Neural cell (in vitro differentiated cells): ENCODE data around the gene TMC1. TPM values are rescaled to one million over a fixed set of nuclear protein-coding genes. Genes with fewer than 3 reads are reported as not detected.

Experiments
- H2AFZ ChIP-seq: fragments of 200-600, 300-800 bp; sonication (generic), shearing (Covaris generic); 2 replicates; pipeline ENCODE4 v1.6.0; 2014; ENCODE audit warnings: low read depth, mild to moderate bottlenecking, antibody characterized with exemption, low read length, moderate library complexity
- H3F3A ChIP-seq: fragments of 200-600 bp; shearing (Covaris generic); 2 replicates; pipeline ENCODE4 v1.6.1; 2016; ENCODE audit warnings: mild to moderate bottlenecking, moderate library complexity, mixed read lengths, antibody characterized with exemption, low read length; ENCODE audit not compliant: insufficient read depth, poor library complexity, severe bottlenecking
- H3K27ac ChIP-seq: fragments of 200-600, 300-800 bp; sonication (generic), shearing (Covaris generic); 2 replicates; pipeline ENCODE4 v1.5.1; 2014; ENCODE audit warnings: mild to moderate bottlenecking, low read length, moderate library complexity
- H3K27me3 ChIP-seq: fragments of 300-800, 200-600 bp; sonication (generic), shearing (Covaris generic); 2 replicates; pipeline ENCODE4 v1.6.0; 2014; ENCODE audit warnings: mild to moderate bottlenecking, low read depth, low read length, moderate library complexity; ENCODE audit not compliant: insufficient read depth
- H3K36me3 ChIP-seq: fragments of 300-800, 200-600 bp; sonication (generic), shearing (Covaris generic); 2 replicates; pipeline ENCODE4 v1.5.1; 2014; ENCODE audit warnings: mild to moderate bottlenecking, antibody characterized with exemption, low read length, moderate library complexity; ENCODE audit not compliant: insufficient read depth
- H3K4me2 ChIP-seq: fragments of 300-800, 200-600 bp; sonication (generic), shearing (Covaris generic); 2 replicates; pipeline ENCODE4 v1.6.0; 2014; ENCODE audit warnings: mild to moderate bottlenecking, low read length
- H3K4me3 ChIP-seq: fragments of 300-800, 200-600 bp; sonication (generic), shearing (Covaris generic); 2 replicates; pipeline ENCODE4 v1.5.1; 2014; ENCODE audit warnings: mild to moderate bottlenecking, low read length, moderate library complexity
- H3K79me2 ChIP-seq: fragments of 200-600 bp; shearing (Covaris generic); replicated peaks from 2 replicates; pipeline ENCODE4 v1.6.0; 2014; ENCODE audit warnings: mild to moderate bottlenecking, low read length, moderate library complexity; ENCODE audit not compliant: insufficient read depth
- H3K9ac ChIP-seq: fragments of 300-800, 200-600 bp; sonication (generic), shearing (Covaris generic); 2 replicates; pipeline ENCODE4 v1.6.1; 2016; ENCODE audit warnings: mild to moderate bottlenecking, low read length, mixed read lengths
- H3K9me2 ChIP-seq: fragments of 200-600 bp; shearing (Covaris generic); 2 replicates; pipeline ENCODE4 v1.6.1; 2016; ENCODE audit warnings: mild to moderate bottlenecking, low read length, mixed read lengths; ENCODE audit not compliant: insufficient read depth
- H3K9me3 ChIP-seq: fragments of 200-600, 300-800 bp; sonication (generic), shearing (Covaris generic); 2 replicates; pipeline ENCODE4 v1.6.1; 2016; ENCODE audit warnings: mild to moderate bottlenecking, mixed run types, low read length, moderate library complexity, mixed read lengths
- H4K20me1 ChIP-seq: fragments of 200-600 bp; shearing (Covaris generic); 2 replicates; pipeline ENCODE4 v1.6.1; 2016; ENCODE audit warnings: mild to moderate bottlenecking, mixed run types; ENCODE audit not compliant: insufficient read depth
- CTCF ChIP-seq: fragments of 450-650 bp; IDR thresholded peaks from 2 replicates; pipeline ENCODE4 v1.5.1; 2014; ENCODE audit warnings: antibody characterized with exemption, mild to moderate bottlenecking, moderate library complexity; ENCODE audit not compliant: poor library complexity, severe bottlenecking
- EP300 ChIP-seq: fragments of 450-650 bp; conservative IDR thresholded peaks from 2 replicates; pipeline ENCODE4 v1.6.1; 2014; ENCODE audit warnings: antibody characterized with exemption, mild to moderate bottlenecking, moderate library complexity; ENCODE audit not compliant: poor library complexity, severe bottlenecking
- EZH2 ChIP-seq: fragments of 200-600, 300-800 bp; shearing (Covaris generic), sonication (generic); IDR thresholded peaks from 2 replicates; pipeline ENCODE4 v1.6.1; 2014; ENCODE audit warnings: antibody characterized with exemption, low read length, borderline replicate concordance, mild to moderate bottlenecking; ENCODE audit not compliant: insufficient read depth, poor library complexity, severe bottlenecking
- MXI1 ChIP-seq: fragments of 450-650 bp; conservative IDR thresholded peaks from 2 replicates; pipeline ENCODE4 v1.6.1; 2014; ENCODE audit warnings: antibody characterized with exemption, mild to moderate bottlenecking; ENCODE audit not compliant: poor library complexity, severe bottlenecking
- POLR2AphosphoS5 ChIP-seq: IDR thresholded peaks from 2 replicates; pipeline ENCODE4 v1.6.1; 2012
- RAD21 ChIP-seq: fragments of 450-650 bp; conservative IDR thresholded peaks from 2 replicates; pipeline ENCODE4 v1.6.1; 2014; ENCODE audit warnings: antibody characterized with exemption, mild to moderate bottlenecking, moderate library complexity
- SMC3 ChIP-seq: fragments of 450-650 bp; conservative IDR thresholded peaks from 2 replicates; pipeline ENCODE4 v1.6.1; 2014; ENCODE audit warnings: antibody characterized with exemption, mild to moderate bottlenecking, moderate library complexity; ENCODE audit not compliant: poor library complexity
- TAF1 ChIP-seq: IDR thresholded peaks from 2 replicates; pipeline ENCODE4 v1.6.1; 2012; ENCODE audit warnings: low read depth
- polyA plus RNA-seq: library from polyadenylated mRNA; depleted of rRNA; stranded (reverse); fragments of >200 nt; gene quantifications from 2 replicates; pipeline ENCODE4 v1.2.3, GENCODE V29; 2014
- TF ChIP-seq, protein P1 (sequence below): IDR thresholded peaks from 2 replicates; pipeline ENCODE4 v1.6.1; 2012; ENCODE audit warnings: borderline replicate concordance

TMC1 gene
- polyA plus RNA-seq, 1 donor from 2014 or later = not detected

DNA sequence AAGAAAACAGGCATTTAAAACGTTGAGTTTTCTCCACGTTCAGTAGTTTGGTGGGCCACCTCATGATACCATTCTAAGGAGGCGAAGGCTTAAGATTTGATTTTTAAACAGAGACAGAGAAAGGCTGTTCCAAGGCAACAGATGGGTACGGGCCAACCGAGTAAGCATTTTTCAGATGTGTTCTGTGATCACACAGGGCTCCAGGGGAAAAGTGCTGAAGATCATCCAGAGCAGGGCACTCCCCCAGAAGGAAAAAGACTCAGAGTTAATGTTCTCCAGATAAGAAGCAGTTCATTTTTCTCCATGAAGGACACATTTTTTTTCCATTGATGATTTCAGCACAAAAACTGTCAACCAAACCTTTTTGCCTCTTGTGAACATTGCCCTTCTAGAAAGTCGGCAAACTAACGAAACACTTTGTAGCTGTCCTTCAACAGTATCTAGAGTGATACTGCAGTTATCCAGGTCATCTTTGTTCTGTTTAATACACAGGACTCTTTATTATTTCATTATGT is 292.7 kb downstream of the TMC1 start:
- no peak overlapping the region for H3K27ac ChIP-seq
- H3K4me2 ChIP-seq = no peak overlapping the region
- H3K79me2 ChIP-seq = no peaks in the 10 kb centered on the region
- no peaks in the 10 kb centered on the region for H3K27me3 ChIP-seq
- H3F3A ChIP-seq = no peaks in the 10 kb centered on the region
- no peaks in the 10 kb centered on the region for H4K20me1 ChIP-seq
- no peaks in the 10 kb centered on the region for H3K9me2 ChIP-seq
- no peak overlapping the region for H3K9ac ChIP-seq
- no peak overlapping the region for H2AFZ ChIP-seq
- H3K9me3 ChIP-seq = no peaks in the 10 kb centered on the region
- H3K36me3 ChIP-seq = no peaks in the 10 kb centered on the region
- no peak overlapping the region for H3K4me3 ChIP-seq
- TF ChIP-seq MXI1 = no peak
- TF ChIP-seq TAF1 = no peak
- TF ChIP-seq EZH2 = no peak
- no peak for TF ChIP-seq POLR2AphosphoS5
- no peak for TF ChIP-seq RAD21
- TF ChIP-seq EP300 = no peak
- TF ChIP-seq, protein P1, sequence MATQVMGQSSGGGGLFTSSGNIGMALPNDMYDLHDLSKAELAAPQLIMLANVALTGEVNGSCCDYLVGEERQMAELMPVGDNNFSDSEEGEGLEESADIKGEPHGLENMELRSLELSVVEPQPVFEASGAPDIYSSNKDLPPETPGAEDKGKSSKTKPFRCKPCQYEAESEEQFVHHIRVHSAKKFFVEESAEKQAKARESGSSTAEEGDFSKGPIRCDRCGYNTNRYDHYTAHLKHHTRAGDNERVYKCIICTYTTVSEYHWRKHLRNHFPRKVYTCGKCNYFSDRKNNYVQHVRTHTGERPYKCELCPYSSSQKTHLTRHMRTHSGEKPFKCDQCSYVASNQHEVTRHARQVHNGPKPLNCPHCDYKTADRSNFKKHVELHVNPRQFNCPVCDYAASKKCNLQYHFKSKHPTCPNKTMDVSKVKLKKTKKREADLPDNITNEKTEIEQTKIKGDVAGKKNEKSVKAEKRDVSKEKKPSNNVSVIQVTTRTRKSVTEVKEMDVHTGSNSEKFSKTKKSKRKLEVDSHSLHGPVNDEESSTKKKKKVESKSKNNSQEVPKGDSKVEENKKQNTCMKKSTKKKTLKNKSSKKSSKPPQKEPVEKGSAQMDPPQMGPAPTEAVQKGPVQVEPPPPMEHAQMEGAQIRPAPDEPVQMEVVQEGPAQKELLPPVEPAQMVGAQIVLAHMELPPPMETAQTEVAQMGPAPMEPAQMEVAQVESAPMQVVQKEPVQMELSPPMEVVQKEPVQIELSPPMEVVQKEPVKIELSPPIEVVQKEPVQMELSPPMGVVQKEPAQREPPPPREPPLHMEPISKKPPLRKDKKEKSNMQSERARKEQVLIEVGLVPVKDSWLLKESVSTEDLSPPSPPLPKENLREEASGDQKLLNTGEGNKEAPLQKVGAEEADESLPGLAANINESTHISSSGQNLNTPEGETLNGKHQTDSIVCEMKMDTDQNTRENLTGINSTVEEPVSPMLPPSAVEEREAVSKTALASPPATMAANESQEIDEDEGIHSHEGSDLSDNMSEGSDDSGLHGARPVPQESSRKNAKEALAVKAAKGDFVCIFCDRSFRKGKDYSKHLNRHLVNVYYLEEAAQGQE = no peak
- no peak for TF ChIP-seq CTCF
- no peak for TF ChIP-seq SMC3

GRCh38 chr9:72816666-72817065 is 295.3 kb downstream of the TMC1 start:
- Histone ChIP-seq H3K9me3 (no peaks in the 10 kb centered on the region), H3K79me2 (no peaks in the 10 kb centered on the region), H3K27ac (no peak overlapping the region), H3K36me3 (no peaks in the 10 kb centered on the region), H4K20me1 (no peaks in the 10 kb centered on the region), H2AFZ (no peak overlapping the region), H3K27me3 (no peaks in the 10 kb centered on the region), H3K9me2 (no peaks in the 10 kb centered on the region), H3K9ac (no peak overlapping the region), H3F3A (no peaks in the 10 kb centered on the region), H3K4me2 (no peak overlapping the region), H3K4me3 (no peak overlapping the region)
- no peak for TF ChIP-seq CTCF
- TF ChIP-seq MXI1 = no peak
- TF ChIP-seq SMC3 = no peak
- TF ChIP-seq, protein P1 = no peak
- TF ChIP-seq EP300 = peak; percentile 67
- TF ChIP-seq EZH2 = no peak
- TF ChIP-seq RAD21 = no peak
- peak; percentile 53 for TF ChIP-seq POLR2AphosphoS5
- no peak for TF ChIP-seq TAF1
